K562 (cell line): Measurements from ENCODE around the gene SH3BP5. TPM values are rescaled to one million over a fixed set of nuclear protein-coding genes. Genes with fewer than 3 reads are reported as not detected.

Experiments
- CBFA2T3 ChIP-seq: fragments of 450-650 bp; IDR thresholded peaks from 2 replicates; pipeline ENCODE4 v1.6.1; 2017
- EHMT2 ChIP-seq: fragments of 450-650 bp; IDR thresholded peaks from 2 replicates; pipeline ENCODE4 v1.6.1; 2018; ENCODE audit warnings: antibody characterized with exemption
- EZH2 ChIP-seq: IDR thresholded peaks from 2 replicates; pipeline ENCODE4 v1.6.1; 2012; ENCODE audit warnings: low read depth, mild to moderate bottlenecking, inconsistent platforms, low read length, borderline replicate concordance
- KAT8 ChIP-seq: fragments of 450-650 bp; IDR thresholded peaks from 2 replicates; pipeline ENCODE4 v1.6.1; 2016; ENCODE audit warnings: low read depth, mild to moderate bottlenecking
- MAFG ChIP-seq: fragments of 450-650 bp; conservative IDR thresholded peaks from 2 replicates; pipeline ENCODE4 v1.6.1; 2016; ENCODE audit warnings: missing genetic modification characterization, missing compliant biosample characterization
- PTBP1 ChIP-seq: fragments of 200-400 bp; formaldehyde crosslinking; IDR thresholded peaks from 2 replicates; pipeline ENCODE4 v1.6.1; 2017; ENCODE audit warnings: low read depth, low read length
- RAD51 ChIP-seq: fragments of 450-650 bp; IDR thresholded peaks from 2 replicates; pipeline ENCODE4 v1.7.1; 2016; ENCODE audit warnings: low read depth, mild to moderate bottlenecking, borderline replicate concordance
- SP2 ChIP-seq: IDR thresholded peaks from 2 replicates; pipeline ENCODE4 v1.6.1; 2011; ENCODE audit warnings: mild to moderate bottlenecking, low read depth, low read length, moderate library complexity; ENCODE audit not compliant: poor library complexity, severe bottlenecking; ENCODE audit errors: extremely low read depth
- STAT5A ChIP-seq: IDR thresholded peaks from 2 replicates; pipeline ENCODE4 v1.6.1; 2012; ENCODE audit warnings: low read length, inconsistent platforms, borderline replicate concordance
- TBP ChIP-seq: optimal IDR thresholded peaks from 2 replicates; pipeline ENCODE3; 2011; ENCODE audit warnings: low read depth, low read length, improper control_type of control experiment
- TOE1 ChIP-seq, 2 experiments: fragments of 450-650 bp in 1 of 2; sonication (generic) in 1 of 2; formaldehyde crosslinking in 1 of 2; IDR thresholded peaks; 2 replicates each; pipeline versions ENCODE4 v1.7.1 to v1.8.0; 2016 to 2022; ENCODE audit warnings: borderline replicate concordance in 2 of 2, mild to moderate bottlenecking in 2 of 2, antibody characterized with exemption in 1 of 2, inconsistent platforms in 1 of 2, low read depth in 1 of 2, missing genetic modification reagents in 1 of 2, moderate library complexity in 1 of 2
- U2AF2 ChIP-seq: fragments of 200-400 bp; formaldehyde crosslinking; optimal IDR thresholded peaks from 2 replicates; pipeline ENCODE3; 2017; ENCODE audit warnings: low read depth, mild to moderate bottlenecking, low read length
- ZNF121 ChIP-seq: sonication (generic); formaldehyde crosslinking; conservative IDR thresholded peaks from 2 replicates; pipeline ENCODE4 v1.8.0; 2022; ENCODE audit warnings: missing genetic modification reagents
- ZNF76 ChIP-seq: fragments of 250-450 bp; sonication (Bioruptor Pico); IDR thresholded peaks from 2 replicates; pipeline ENCODE4 v1.4.0; 2020; ENCODE audit warnings: mild to moderate bottlenecking, moderate library complexity, borderline replicate concordance
- polyA plus RNA-seq, 8 experiments: library from polyadenylated mRNA; depleted of rRNA in 4 of 8; stranded (reverse) in 5 of 8; unstranded in 3 of 8; fragments of >200 nt; fragmentation: Nextera tagmentation in 2 of 8; fragmentation: Illumina TruSeq in 1 of 8; extraction: Ambion mirVana in 2 of 8; extraction: Trizol in 1 of 8; gene quantifications; 2 replicates each; pipeline versions ENCODE4 v1.2.1 to v1.2.3, GENCODE V29; 2011 to 2014; ENCODE audit warnings: inconsistent platforms in 1 of 8, missing spikeins in 1 of 8
- total RNA-seq, 7 experiments: library from RNA; depleted of rRNA in 6 of 7; stranded (reverse); fragments of >200 nt in 6 of 7; fragmentation: Illumina TruSeq in 2 of 7; extraction: Trizol in 2 of 7; gene quantifications; 2 replicates each; pipeline versions ENCODE4 v1.2.1 to v1.2.3, GENCODE V29; 2011 to 2021; ENCODE audit warnings: low replicate concordance in 1 of 7
- TF ChIP-seq, protein P1 (sequence below), 2 experiments: fragments of 450-650 bp; IDR thresholded peaks; 2 replicates each; pipeline ENCODE4 v1.6.1; 2016; ENCODE audit warnings: mild to moderate bottlenecking in 2 of 2, borderline replicate concordance in 1 of 2, low read depth in 1 of 2, moderate library complexity in 1 of 2
- TF ChIP-seq, protein P2 (sequence below): fragments of 450-650 bp; formaldehyde crosslinking; IDR thresholded peaks from 2 replicates; pipeline ENCODE4 v1.4.0; 2020; ENCODE audit warnings: mild to moderate bottlenecking, moderate library complexity
- TF ChIP-seq, protein P3 (sequence below): sonication (generic); formaldehyde crosslinking; IDR thresholded peaks from 2 replicates; pipeline ENCODE4 v1.8.1; 2022; ENCODE audit warnings: missing genetic modification reagents

SH3BP5 gene
- total and polyA plus RNA-seq, 9 of the 15 experiments (the other 6 are each of a cell fraction or from before 2014, with no cell fraction given), result 2.9 to 29.0 (median 14.9) TPM

DNA sequence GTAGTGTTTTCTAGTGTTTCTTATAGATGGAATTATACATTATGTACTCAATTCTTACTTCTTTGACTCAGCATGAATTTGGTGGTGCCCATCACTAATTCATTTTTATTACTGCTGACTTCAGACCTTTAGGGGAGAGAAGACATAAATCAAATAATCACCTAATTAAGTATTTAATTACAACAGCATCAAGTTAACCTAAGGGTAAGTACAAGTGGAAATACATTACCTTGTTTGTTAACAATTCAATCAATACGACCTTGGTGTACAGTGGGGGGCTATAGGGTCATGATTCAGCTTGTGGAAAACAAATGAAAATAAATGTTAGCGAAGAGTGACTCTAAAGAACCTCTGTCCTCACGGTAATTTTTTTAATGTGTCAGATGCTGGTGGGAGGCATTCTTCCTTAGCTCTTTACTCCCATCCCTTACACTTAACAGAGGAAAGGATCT lies 126.9 kb downstream of the SH3BP5 start (continued):
- TF ChIP-seq, protein P1, sequence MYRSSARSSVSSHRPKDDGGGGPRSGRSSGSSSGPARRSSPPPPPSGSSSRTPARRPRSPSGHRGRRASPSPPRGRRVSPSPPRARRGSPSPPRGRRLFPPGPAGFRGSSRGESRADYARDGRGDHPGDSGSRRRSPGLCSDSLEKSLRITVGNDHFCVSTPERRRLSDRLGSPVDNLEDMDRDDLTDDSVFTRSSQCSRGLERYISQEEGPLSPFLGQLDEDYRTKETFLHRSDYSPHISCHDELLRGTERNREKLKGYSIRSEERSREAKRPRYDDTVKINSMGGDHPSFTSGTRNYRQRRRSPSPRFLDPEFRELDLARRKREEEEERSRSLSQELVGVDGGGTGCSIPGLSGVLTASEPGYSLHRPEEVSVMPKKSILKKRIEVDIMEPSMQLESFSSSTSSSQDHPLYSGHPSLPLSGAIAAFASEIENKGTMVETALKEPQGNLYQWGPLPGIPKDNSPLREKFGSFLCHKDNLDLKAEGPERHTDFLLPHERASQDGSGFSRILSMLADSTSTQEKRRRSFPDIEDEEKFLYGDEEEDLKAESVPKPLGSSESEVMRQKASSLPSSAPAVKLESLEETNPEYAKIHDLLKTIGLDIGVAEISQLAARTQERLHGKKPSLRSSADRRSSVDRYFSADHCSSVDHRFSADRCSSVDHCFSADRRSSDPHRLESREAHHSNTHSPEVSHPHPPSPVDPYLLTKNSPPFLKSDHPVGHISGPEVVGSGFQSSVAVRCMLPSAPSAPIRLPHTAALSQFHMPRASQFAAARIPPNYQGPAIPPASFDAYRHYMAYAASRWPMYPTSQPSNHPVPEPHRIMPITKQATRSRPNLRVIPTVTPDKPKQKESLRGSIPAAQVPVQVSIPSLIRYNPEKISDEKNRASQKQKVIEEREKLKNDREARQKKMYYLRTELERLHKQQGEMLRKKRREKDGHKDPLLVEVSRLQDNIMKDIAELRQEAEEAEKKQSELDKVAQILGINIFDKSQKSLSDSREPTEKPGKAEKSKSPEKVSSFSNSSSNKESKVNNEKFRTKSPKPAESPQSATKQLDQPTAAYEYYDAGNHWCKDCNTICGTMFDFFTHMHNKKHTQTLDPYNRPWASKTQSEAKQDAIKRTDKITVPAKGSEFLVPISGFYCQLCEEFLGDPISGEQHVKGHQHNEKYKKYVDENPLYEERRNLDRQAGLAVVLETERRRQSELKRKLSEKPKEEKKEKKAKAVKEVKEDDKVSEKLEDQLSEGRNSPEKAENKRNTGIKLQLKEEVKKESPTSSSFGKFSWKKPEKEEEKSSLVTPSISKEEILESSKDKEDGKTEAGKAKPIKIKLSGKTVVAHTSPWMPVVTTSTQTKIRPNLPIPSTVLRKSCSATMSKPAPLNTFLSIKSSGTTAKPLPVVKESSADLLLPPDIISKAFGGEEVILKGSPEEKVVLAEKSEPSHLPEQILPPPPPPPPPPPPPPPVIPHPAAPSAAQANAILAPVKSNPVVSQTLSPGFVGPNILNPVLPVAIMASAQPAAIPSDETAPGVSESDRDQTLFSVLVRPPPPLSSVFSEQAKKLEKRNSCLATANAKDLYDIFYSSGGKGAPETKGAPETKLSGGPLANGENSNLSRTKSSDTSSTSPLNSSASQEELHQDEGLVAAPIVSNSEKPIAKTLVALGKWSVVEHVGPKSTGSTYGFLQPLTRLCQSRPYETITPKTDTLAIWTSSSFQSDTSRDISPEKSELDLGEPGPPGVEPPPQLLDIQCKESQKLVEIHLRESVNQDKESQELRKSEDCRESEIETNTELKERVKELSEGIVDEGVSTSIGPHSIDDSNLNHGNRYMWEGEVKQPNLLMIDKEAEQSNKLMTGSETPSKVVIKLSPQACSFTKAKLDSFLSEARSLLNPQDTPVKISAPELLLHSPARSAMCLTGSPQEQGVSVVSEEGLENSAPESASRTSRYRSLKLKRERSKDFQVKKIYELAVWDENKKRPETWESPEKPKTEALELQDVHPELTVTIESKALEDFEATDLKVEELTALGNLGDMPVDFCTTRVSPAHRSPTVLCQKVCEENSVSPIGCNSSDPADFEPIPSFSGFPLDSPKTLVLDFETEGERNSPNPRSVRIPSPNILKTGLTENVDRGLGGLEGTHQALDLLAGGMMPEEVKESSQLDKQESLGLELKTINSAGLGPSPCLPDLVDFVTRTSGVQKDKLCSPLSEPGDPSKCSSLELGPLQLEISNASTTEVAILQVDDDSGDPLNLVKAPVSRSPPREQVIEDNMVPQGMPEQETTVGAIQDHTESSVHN (IDR thresholded peaks at IDR 0.05; ENCODE audit: borderline replicate concordance in 1 of 2, low read depth in 1 of 2), result 0 out of 4 replicates have a peak, but pooled peaks of 1 of the 2 experiments have one; percentile 54
- TF ChIP-seq U2AF2 (no peak), EHMT2 (0 out of 2 replicates have a peak, but pooled peaks have one; percentile 18), ZNF76 (CRISPR knock-in tag) (no peak), EZH2 (no peak), RAD51 (no peak), CBFA2T3 (no peak), ZNF121 (CRISPR knock-in tag) (no peak), KAT8 (no peak), PTBP1 (no peak), SP2 (no peak), TBP (no peak), TOE1 (IDR thresholded peaks at IDR 0.05; ENCODE audit: borderline replicate concordance) (no peak), TOE1 (CRISPR knock-in tag; IDR thresholded peaks at IDR 0.05; ENCODE audit: borderline replicate concordance, low read depth) (0 out of 2 replicates have a peak, but pooled peaks have one; percentile 69), MAFG (tag) (0 out of 2 replicates have a peak, but pooled peaks have one; percentile 16), STAT5A (no peak)
- TF ChIP-seq, protein P2, sequence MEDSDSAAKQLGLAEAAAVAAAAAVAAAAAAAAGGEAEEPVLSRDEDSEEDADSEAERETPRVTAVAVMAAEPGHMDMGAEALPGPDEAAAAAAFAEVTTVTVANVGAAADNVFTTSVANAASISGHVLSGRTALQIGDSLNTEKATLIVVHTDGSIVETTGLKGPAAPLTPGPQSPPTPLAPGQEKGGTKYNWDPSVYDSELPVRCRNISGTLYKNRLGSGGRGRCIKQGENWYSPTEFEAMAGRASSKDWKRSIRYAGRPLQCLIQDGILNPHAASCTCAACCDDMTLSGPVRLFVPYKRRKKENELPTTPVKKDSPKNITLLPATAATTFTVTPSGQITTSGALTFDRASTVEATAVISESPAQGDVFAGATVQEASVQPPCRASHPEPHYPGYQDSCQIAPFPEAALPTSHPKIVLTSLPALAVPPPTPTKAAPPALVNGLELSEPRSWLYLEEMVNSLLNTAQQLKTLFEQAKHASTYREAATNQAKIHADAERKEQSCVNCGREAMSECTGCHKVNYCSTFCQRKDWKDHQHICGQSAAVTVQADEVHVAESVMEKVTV (CRISPR knock-in tag), result peak; percentile 26; the same call in 1 of the 2 replicates
- TF ChIP-seq, protein P3, sequence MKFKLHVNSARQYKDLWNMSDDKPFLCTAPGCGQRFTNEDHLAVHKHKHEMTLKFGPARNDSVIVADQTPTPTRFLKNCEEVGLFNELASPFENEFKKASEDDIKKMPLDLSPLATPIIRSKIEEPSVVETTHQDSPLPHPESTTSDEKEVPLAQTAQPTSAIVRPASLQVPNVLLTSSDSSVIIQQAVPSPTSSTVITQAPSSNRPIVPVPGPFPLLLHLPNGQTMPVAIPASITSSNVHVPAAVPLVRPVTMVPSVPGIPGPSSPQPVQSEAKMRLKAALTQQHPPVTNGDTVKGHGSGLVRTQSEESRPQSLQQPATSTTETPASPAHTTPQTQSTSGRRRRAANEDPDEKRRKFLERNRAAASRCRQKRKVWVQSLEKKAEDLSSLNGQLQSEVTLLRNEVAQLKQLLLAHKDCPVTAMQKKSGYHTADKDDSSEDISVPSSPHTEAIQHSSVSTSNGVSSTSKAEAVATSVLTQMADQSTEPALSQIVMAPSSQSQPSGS, result no peak
